ENCODE data around the gene POU2AF1.

The POU2AF1 gene

DNA sequence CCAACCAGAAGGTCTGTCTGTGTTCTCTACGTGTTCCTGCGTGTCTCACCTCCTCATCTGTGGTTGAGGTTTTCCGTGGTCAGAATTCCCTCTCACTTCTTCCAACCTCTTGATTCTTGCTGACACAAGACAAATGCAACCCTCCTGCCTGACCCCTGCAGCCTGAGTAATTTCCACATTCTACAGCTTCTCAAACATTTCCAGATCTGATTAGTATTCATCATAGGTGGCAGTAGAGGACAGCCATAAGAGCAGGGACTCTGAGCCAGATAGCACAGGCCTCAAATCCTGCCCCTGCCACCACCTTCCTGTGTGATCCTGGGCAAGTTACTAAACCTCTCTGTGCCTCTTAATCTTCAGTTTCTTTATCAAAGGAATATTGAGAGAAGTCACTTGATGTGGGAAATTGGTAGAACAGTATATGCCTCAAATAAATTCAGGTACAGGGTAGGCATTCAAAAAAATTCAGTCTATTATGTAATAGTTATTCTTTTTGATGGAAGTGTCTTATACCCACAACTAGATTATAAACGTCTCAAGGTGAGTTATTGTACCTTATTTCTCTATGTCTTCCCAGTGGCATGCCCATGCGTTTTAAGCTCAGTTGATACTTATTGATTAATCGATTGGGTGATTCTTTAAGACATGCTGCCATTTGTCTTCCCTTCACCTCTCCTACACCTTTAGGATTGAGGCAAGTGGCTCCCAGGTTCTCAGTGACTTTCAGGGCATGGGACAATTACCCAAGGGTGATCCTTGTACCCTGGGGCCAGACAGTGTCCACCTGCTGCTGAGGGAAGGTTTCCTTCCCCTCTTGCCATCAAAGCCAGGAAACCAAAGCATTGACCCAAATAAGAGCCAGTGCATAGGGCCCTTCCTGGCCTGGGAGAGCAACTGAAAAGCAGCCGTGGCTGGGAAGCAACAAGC, 19.6 kb downstream of the POU2AF1 start:
- DNase-seq (ENCODE audit: low spot score in 2 of 2): no peak
- no peaks in the 10 kb centered on the region for H3K4me1 ChIP-seq
- H3K36me3 ChIP-seq (replicated peaks): no peaks in the 10 kb centered on the region
- in situ Hi-C loops (cut with MboI; ENCODE audit: low sequenced_read_pairs): no loop called here
- no peaks in the 10 kb centered on the region for H3K27me3 ChIP-seq (ENCODE audit: low read depth)
- no peaks in the 10 kb centered on the region for H3K9me3 ChIP-seq
- no peak overlapping the region for H3K4me3 ChIP-seq

DNA sequence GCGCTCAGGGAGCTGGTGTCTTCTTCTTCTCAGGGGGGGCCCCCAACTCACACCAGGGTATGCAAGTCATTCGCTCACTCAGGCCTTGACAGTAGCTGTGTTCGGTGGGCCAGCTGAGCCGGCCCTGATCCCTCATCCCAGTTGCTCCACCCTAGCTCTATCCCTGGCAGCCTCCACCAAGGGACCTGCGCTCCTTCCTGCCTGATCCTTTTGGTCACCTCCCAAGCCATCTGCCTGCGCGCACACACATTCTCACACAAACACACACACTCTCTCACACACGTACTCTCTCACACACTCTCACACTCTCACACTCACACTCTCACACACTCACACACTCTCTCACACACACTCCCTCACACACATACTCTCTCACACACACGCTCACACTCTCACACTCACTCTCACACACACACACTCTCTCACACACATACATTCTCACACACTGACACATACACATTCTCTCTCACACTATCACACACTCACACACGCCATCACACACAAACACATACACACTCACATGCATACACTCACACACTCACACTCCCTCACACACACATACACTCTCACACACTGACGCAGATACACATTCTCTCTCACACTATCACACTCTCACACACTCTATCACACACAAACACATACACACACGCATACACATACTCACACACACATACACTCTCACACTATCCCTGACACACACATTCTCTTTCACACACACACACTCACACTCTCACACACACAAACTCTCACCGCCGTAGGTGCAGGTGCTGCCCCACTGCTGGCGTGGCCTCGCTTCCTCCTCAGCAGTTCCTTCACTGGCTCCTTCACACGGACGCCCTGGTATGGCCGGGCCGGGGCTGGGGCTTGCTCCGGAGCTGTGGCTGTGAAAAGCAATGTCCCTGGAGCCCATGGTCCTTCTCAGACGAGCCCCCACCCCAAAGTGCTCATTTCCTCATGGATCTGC, 20.8 kb downstream of the POU2AF1 start:
- no peaks in the 10 kb centered on the region for H3K4me1 ChIP-seq
- H3K4me3 ChIP-seq: no peak overlapping the region
- no peaks in the 10 kb centered on the region for H3K9me3 ChIP-seq
- H3K27me3 ChIP-seq (ENCODE audit: low read depth): no peaks in the 10 kb centered on the region
- no peak for DNase-seq (ENCODE audit: low spot score in 2 of 2)
- no peaks in the 10 kb centered on the region for H3K36me3 ChIP-seq (replicated peaks)
- in situ Hi-C loops (cut with MboI; ENCODE audit: low sequenced_read_pairs): no loop called here

DNA sequence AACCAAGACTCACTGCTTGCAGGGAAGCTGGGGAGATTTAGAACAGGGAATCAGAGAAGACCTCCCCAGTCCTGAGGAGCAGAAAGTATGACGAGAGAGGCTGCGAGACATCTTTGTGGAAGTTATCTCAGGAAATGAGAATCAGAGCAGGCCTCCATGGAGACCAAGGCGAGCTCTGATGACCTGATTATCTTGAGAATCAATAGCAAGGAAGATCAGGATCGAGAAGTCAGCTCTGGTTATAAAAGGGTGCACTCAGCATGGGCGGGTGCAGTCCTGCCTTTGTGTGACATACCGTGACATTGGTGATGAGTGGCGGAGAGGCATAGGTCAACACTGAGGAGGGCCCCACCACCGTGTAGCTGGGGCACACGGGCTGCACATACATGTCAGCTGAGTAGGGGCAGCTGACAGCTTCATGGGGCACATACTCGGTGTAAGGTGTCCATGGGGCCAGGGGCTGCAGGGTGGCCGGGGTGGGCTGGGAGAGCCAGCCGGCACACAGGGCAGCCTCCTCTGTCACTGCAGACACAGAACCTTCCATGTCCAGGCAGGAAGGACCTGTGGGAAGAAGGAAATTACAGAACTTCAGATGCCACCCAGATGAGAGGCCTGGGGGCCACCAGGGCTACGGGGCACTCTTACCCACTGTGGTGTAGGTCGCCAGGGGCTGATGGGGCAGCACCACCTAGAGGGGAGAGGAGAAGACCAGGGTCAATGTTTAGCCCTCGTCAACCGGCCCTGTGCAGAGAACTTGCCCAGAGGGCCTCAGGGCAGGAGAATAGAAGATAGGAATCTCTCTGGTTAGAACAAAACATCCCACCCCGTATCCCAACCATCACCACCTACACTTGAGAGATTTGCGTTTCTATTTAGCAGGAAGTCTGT, 21.7 kb downstream of the POU2AF1 start:
- Histone ChIP-seq H3K4me3 (no peak overlapping the region), H3K4me1 (no peaks in the 10 kb centered on the region), H3K36me3 (replicated peaks) (no peaks in the 10 kb centered on the region), H3K9me3 (no peaks in the 10 kb centered on the region), H3K27me3 (ENCODE audit: low read depth) (no peaks in the 10 kb centered on the region)
- no peak for DNase-seq (ENCODE audit: low spot score in 2 of 2)
- in situ Hi-C loops (cut with MboI; ENCODE audit: low sequenced_read_pairs): no loop called here

DNA sequence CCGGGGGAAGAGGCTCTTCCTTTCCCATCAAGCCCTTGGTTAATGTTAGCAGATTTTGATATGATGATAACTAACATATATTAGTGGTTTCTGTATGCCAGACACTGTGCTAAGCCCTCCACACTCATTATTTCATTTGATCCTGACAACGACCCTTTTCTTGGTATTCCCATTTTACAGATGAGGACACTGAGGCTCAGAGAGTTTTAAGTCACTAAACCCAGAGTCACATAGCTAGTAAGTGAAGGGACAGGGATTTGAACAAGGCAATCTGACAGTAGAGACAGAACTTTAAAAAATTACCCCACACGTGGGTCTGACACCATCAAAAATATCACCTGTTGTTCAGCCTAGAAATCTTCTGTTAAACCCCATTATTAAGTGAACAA, 22.4 kb downstream of the POU2AF1 start:
- H3K36me3 ChIP-seq (replicated peaks): no peaks in the 10 kb centered on the region
- H3K4me1 ChIP-seq: no peaks in the 10 kb centered on the region
- no peaks in the 10 kb centered on the region; the same call in 1 of the 2 replicates for H3K27me3 ChIP-seq (ENCODE audit: low read depth)
- no peaks in the 10 kb centered on the region for H3K9me3 ChIP-seq
- no peak for DNase-seq (ENCODE audit: low spot score in 2 of 2)
- in situ Hi-C loops (cut with MboI; ENCODE audit: low sequenced_read_pairs): no loop called here
- H3K4me3 ChIP-seq: no peak overlapping the region

DNA sequence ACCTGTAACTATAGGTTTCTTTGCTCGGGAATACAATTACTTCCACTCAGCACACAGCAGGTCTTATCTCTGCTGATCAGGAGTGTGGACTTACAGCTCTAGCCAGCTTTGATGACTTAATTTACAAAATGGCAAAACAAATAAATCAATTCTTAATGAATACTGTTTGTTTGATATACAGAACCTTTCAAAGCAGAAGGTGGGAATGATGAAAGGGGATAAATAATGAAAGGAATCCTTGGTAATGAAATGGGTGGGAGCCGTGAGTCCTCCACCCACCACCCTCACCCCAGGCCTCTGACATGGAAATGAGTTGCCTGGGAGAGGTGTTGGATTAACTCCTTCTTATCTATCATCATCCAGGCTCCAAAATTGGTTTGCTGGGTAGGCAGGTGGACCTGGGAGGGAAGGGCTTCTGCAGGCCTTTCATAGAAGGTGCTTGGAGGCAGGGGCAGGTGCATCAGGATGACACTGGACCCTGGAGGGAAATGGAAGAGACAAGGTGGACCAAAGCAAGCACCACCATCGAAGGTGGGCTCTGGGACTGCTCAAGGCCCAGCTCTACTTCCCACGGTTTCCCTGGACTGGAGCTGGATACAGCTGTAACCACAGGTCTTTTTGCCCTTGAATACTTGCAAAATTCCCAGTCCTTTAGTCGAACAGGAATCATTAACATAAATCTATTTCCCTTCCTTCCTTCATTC, 23.0 kb downstream of the POU2AF1 start:
- in situ Hi-C loops (cut with MboI; ENCODE audit: low sequenced_read_pairs): no loop called here
- no peaks in the 10 kb centered on the region for H3K4me1 ChIP-seq

DNA sequence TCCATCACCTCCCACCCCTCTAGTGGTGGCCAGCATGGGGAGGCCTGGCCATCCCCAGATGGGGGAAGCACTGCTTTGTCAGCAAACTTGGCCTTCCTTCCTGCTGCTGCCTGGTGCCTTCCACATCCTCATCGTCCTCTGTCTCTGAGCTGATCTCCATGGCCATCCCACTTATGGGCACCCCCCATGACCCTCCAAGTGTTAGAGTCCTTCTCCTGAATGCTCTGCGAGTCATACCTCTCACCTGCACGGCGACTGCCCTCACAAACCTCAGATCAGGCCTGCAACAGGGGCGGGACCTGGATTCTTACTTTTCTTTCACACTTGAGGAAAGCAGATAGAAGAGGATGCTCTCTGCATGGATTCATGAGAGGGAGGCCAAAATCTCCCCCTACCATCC, 24.0 kb downstream of the POU2AF1 start:
- Histone ChIP-seq H3K4me3 (no peak overlapping the region), H3K4me1 (no peaks in the 10 kb centered on the region), H3K9me3 (no peaks in the 10 kb centered on the region), H3K27me3 (ENCODE audit: low read depth) (no peaks in the 10 kb centered on the region; the same call in 1 of the 2 replicates), H3K36me3 (replicated peaks) (no peaks in the 10 kb centered on the region)
- in situ Hi-C loops (cut with MboI; ENCODE audit: low sequenced_read_pairs): no loop called here
- DNase-seq (ENCODE audit: low spot score in 2 of 2): no peak

More for the DNA sequence above, 23.0 kb downstream of the POU2AF1 start:
- Histone ChIP-seq H3K4me3 (no peak overlapping the region), H3K36me3 (replicated peaks) (no peaks in the 10 kb centered on the region), H3K9me3 (no peaks in the 10 kb centered on the region), H3K27me3 (ENCODE audit: low read depth) (no peaks in the 10 kb centered on the region; the same call in 1 of the 2 replicates)
- no peak for DNase-seq (ENCODE audit: low spot score in 2 of 2)

DNA sequence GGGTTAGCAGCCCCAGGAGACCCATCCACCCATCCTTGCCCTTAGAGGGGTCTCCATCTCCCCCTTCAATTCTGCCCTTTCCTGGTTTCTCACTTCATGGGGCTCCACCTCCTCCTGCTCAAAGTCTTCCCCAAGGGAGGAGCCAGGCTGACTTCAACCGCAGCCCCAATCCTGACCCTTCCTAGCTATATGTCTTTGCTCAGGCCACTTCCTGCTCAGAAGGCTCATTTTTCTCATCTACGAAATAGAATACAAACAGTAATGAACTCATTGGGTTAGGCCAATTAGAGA, 24.5 kb downstream of the POU2AF1 start:
- Histone ChIP-seq H3K4me3 (no peak overlapping the region), H3K4me1 (no peaks in the 10 kb centered on the region), H3K36me3 (replicated peaks) (no peaks in the 10 kb centered on the region), H3K9me3 (no peaks in the 10 kb centered on the region), H3K27me3 (ENCODE audit: low read depth) (no peaks in the 10 kb centered on the region; the same call in 1 of the 2 replicates)
- in situ Hi-C loops (cut with MboI; ENCODE audit: low sequenced_read_pairs): no loop called here
- no peak for DNase-seq (ENCODE audit: low spot score in 2 of 2)

DNA sequence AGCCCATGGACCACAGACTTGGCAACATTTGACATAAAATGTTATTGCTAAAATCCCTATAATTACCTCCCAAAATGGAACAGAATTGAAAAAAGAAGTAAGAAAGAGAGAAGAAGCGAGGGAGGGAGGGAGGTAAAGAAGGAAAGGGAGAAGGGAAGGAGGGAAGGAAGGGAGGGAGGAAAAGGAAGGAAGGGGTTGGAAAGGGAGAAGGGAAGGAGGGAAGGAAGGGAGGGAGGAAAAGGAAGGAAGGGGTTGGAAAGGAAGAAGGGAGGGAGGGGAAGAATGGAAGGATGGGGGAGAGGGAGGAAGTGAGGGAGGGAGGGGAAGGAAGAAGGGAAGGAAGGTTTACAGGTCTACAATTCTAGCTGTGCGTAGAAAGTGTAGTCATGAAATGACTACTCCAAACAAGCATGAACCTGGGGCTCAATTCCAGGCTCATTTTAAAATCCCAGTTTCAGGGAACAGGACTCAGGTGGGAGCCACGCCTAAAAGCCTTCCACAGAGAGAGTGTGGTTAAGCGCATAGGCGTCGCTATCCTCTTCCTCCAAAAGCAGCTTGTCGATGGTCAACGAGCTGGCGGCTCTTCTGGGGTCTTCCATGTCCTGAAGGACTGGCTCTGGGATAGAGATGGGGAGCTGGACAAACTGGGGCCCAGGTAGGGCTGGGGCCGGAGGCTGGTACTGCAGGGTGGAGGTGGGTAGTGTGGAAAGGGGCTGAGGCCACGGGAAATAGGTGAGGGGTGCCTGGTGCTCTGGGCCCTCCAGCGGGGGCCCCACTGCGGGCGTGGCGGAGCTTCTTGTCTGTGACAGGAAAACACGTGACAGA, 25.1 kb downstream of the POU2AF1 start:
- peaks cover 3% of the 10 kb centered on the region for H3K27me3 ChIP-seq (ENCODE audit: low read depth)
- no peak for DNase-seq (ENCODE audit: low spot score in 2 of 2)
- in situ Hi-C loops (cut with MboI; ENCODE audit: low sequenced_read_pairs): no loop called here
- H3K36me3 ChIP-seq (replicated peaks): no peaks in the 10 kb centered on the region
- no peaks in the 10 kb centered on the region for H3K9me3 ChIP-seq
- H3K4me1 ChIP-seq: no peaks in the 10 kb centered on the region
- no peak overlapping the region for H3K4me3 ChIP-seq

DNA sequence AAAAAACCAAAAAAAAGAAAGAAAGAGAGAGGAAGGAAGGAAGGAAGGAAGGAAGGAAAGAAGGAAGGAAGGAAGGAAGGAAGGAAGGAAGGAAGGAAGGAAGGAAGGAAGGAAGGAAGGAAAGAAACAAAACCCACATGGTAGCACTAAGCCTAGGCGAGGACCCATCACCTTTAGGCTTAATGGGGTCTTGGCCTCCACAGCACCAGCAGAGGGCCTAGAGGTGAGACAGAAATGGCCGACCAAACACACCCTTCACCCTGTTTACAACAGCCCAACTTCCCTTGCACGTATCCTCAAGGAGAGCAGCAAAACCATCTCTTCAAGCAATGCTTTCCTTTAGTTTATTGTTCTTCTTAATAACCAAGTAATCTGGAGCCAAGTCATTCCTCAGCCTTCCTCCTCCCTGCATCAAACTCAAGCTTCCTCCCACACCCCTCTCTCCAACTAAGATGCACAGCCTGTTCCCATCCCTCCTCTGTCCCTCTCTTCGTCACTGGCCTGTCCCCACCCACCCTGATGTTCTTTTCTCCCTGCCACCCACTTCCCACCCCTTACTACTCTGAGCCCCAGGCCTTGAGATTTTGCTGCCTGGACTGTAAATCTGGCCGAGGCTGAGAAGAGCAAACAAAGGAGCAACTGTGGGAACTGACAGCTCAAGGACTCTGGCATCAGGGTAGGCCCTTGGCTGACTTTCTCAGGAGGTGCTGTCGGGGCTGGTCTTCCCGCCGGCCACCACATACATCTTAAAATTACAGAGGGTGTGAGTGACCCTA, 26.0 kb downstream of the POU2AF1 start:
- in situ Hi-C loops (cut with MboI; ENCODE audit: low sequenced_read_pairs): no loop called here
- Histone ChIP-seq H3K9me3 (no peaks in the 10 kb centered on the region), H3K27me3 (ENCODE audit: low read depth) (peaks cover 3% of the 10 kb centered on the region), H3K4me3 (no peak overlapping the region), H3K36me3 (replicated peaks) (no peaks in the 10 kb centered on the region), H3K4me1 (no peaks in the 10 kb centered on the region)
- DNase-seq (ENCODE audit: low spot score in 2 of 2): no peak

DNA sequence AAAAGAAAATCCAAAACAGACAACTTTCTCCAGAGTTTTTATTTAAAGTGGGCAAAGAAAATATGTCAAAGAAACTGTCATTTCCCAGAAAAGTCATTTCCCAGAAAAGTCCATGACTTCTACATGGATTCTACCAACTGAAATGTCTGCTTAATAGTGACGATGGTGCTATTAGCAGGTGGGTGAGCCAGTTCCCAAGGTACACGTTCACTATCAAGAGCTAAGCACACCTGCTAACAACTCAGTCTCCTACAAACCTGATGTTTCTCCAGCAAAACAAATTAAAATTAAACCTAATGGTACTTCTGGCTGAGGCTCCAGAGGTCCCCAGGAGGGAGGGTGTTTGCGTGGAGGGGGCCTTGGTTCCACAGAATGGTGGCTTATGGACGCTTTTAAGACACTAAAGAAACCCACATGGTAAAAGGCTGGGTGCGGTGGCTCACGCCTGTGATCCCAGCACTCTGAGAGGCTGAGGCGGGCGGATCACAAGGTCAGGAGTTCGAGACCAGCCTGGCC, 26.8 kb downstream of the POU2AF1 start:
- Histone ChIP-seq H3K4me1 (no peaks in the 10 kb centered on the region), H3K36me3 (replicated peaks) (no peaks in the 10 kb centered on the region), H3K9me3 (no peaks in the 10 kb centered on the region), H3K27me3 (ENCODE audit: low read depth) (peaks cover 3% of the 10 kb centered on the region), H3K4me3 (no peak overlapping the region)
- in situ Hi-C loops (cut with MboI; ENCODE audit: low sequenced_read_pairs): no loop called here
- DNase-seq (ENCODE audit: low spot score in 2 of 2): no peak

DNA sequence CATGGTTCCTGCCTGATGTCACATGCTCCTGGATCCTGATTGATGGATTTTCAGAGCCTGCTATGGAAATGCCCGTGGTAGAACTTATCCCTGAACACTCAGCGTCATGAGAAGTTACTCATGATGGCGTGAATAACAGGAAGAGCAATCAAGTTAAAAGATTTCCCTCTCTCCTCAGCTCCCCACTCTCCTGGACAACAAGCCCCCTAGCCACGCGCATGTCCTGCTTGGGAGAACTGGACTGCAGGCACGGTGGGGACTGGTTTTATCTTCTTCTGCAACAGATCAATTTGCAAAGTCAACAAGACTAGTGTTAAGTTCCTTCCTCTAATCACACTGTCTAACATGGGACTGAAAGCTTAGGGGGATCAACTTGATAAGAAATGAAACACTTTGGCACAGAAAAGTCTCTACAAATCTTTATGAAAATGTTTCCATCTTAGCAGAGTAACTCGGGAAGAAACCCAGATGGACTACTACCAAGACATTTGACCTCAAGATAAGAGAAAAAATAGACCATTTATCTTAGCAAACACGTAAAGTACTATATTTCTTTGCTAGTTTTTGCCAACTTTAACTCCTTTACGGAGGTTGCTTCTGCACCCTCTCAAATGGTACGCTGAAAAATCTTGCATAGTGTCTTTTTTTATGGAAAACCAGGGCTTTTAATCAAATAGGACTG, 27.6 kb downstream of the POU2AF1 start:
- Histone ChIP-seq H3K27me3 (ENCODE audit: low read depth) (peaks cover 3% of the 10 kb centered on the region), H3K4me3 (no peak overlapping the region), H3K4me1 (no peaks in the 10 kb centered on the region), H3K9me3 (no peaks in the 10 kb centered on the region), H3K36me3 (replicated peaks) (no peaks in the 10 kb centered on the region)
- in situ Hi-C loops (cut with MboI; ENCODE audit: low sequenced_read_pairs): no loop called here
- no peak for DNase-seq (ENCODE audit: low spot score in 2 of 2)
